Mucosa of rectum (tissue), 2 donors: ENCODE results near the gene NDUFAF8.

Experiments used
- H3K27ac ChIP-seq, 2 donors: one replicate each; pipeline ENCODE4 v1.7.0; 2013; ENCODE audit warnings: inconsistent platforms in 2 of 2, low read depth in 2 of 2, low read length in 2 of 2
- H3K27me3 ChIP-seq, 2 donors: one replicate each; pipeline ENCODE4 v1.7.0; 2013; ENCODE audit warnings: low read length in 2 of 2; ENCODE audit not compliant: control insufficient read depth in 2 of 2, insufficient read depth in 2 of 2
- H3K36me3 ChIP-seq, 2 donors: one replicate each; pipeline ENCODE4 v1.7.0; 2013; ENCODE audit warnings: low read length in 2 of 2; ENCODE audit not compliant: control insufficient read depth in 2 of 2, insufficient read depth in 2 of 2
- H3K4me1 ChIP-seq, 2 donors: one replicate each; pipeline ENCODE4 v1.7.0; 2013; ENCODE audit warnings: low read length in 2 of 2, mild to moderate bottlenecking in 1 of 2; ENCODE audit not compliant: control insufficient read depth in 2 of 2, insufficient read depth in 2 of 2
- H3K4me3 ChIP-seq, 2 donors: one replicate each; pipeline ENCODE4 v1.7.0; 2013; ENCODE audit warnings: low read length in 2 of 2
- H3K9ac ChIP-seq, 2 donors: one replicate each; pipeline ENCODE4 v1.7.0; 2013; ENCODE audit warnings: low read length in 2 of 2, low read depth in 1 of 2, mild to moderate bottlenecking in 1 of 2
- H3K9me3 ChIP-seq, 2 donors: one replicate each; pipeline ENCODE4 v1.7.0; 2013; ENCODE audit warnings: low read length in 2 of 2; ENCODE audit not compliant: control insufficient read depth in 2 of 2
- donor health status: healthy.
- donor health status: Normal muscosa, but diverticular disease.

The NDUFAF8 gene

GRCh38 chr17:81232616-81233241, 6.4 kb upstream of the NDUFAF8 start:
- peaks cover 18 to 34% of the 10 kb centered on the region in 2 donors for H3K36me3 ChIP-seq
- H3K27ac ChIP-seq, result no peak overlapping the region
- H3K4me1 ChIP-seq, result peaks cover 5 to 7% of the 10 kb centered on the region in 2 donors

GRCh38 chr17:81233316-81233715, 5.8 kb upstream of the NDUFAF8 start:
- peaks cover 18 to 34% of the 10 kb centered on the region in 2 donors for H3K36me3 ChIP-seq

More at GRCh38 chr17:81232616-81233241, 6.4 kb upstream of the NDUFAF8 start:
- H3K9ac ChIP-seq, result no peak overlapping the region
- no peaks in the 10 kb centered on the region for H3K9me3 ChIP-seq
- no peak overlapping the region for H3K4me3 ChIP-seq
- H3K27me3 ChIP-seq, result no peaks in the 10 kb centered on the region

GRCh38 chr17:81233811-81234505, 5.2 kb upstream of the NDUFAF8 start:
- H3K27ac ChIP-seq, result no peak overlapping the region
- no peaks in the 10 kb centered on the region for H3K9me3 ChIP-seq
- H3K9ac ChIP-seq, result no peak overlapping the region
- no peaks in the 10 kb centered on the region for H3K27me3 ChIP-seq
- peaks cover 9 to 10% of the 10 kb centered on the region in 2 donors for H3K4me1 ChIP-seq
- no peak overlapping the region for H3K4me3 ChIP-seq
- H3K36me3 ChIP-seq, result peaks cover 18 to 34% of the 10 kb centered on the region in 2 donors

More at GRCh38 chr17:81233316-81233715, 5.8 kb upstream of the NDUFAF8 start:
- Histone ChIP-seq H3K9ac (no peak overlapping the region), H3K27ac (no peak overlapping the region), H3K4me3 (no peak overlapping the region), H3K4me1 (peaks cover 10 to 11% of the 10 kb centered on the region in 2 donors), H3K9me3 (no peaks in the 10 kb centered on the region), H3K27me3 (no peaks in the 10 kb centered on the region)

GRCh38 chr17:81234506-81234855, 4.6 kb upstream of the NDUFAF8 start:
- Histone ChIP-seq H3K9me3 (no peaks in the 10 kb centered on the region), H3K9ac (no peak overlapping the region), H3K27ac (no peak overlapping the region), H3K4me1 (peaks cover 9 to 10% of the 10 kb centered on the region in 2 donors), H3K36me3 (peaks cover 16 to 34% of the 10 kb centered on the region in 2 donors), H3K27me3 (no peaks in the 10 kb centered on the region), H3K4me3 (no peak overlapping the region)

GRCh38 chr17:81234940-81235821, 3.9 kb upstream of the NDUFAF8 start:
- H3K9ac ChIP-seq, result no peak overlapping the region
- peaks cover 10 to 27% of the 10 kb centered on the region in 2 donors for H3K36me3 ChIP-seq
- H3K27ac ChIP-seq, result no peak overlapping the region
- H3K4me3 ChIP-seq, result no peak overlapping the region
- no peaks in the 10 kb centered on the region for H3K9me3 ChIP-seq
- H3K4me1 ChIP-seq, result peaks cover 14% of the 10 kb centered on the region in 2 donors
- H3K27me3 ChIP-seq, result no peaks in the 10 kb centered on the region

- H3K36me3 ChIP-seq, result peaks cover 7 to 19% of the 10 kb centered on the region in 2 donors
Measured at GRCh38 chr17:81235822-81236740, 3.0 kb upstream of the NDUFAF8 start.

GRCh38 chr17:81236784-81237183, 2.3 kb upstream of the NDUFAF8 start:
- H3K4me1 ChIP-seq, result peaks cover 15 to 16% of the 10 kb centered on the region in 2 donors

More at GRCh38 chr17:81235822-81236740, 3.0 kb upstream of the NDUFAF8 start:
- no peaks in the 10 kb centered on the region for H3K27me3 ChIP-seq
- no peak overlapping the region for H3K4me3 ChIP-seq
- no peak overlapping the region for H3K27ac ChIP-seq
- H3K9me3 ChIP-seq, result no peaks in the 10 kb centered on the region
- no peak overlapping the region for H3K9ac ChIP-seq
- peaks cover 15 to 16% of the 10 kb centered on the region in 2 donors for H3K4me1 ChIP-seq

GRCh38 chr17:81237591-81238489, 1.3 kb upstream of the NDUFAF8 start:
- Histone ChIP-seq H3K4me1 (peaks cover 15 to 16% of the 10 kb centered on the region in 2 donors), H3K4me3 (peak overlapping the region; percentile 87 to 89), H3K9ac (peak overlapping the region; percentile 70 to 74), H3K36me3 (peaks cover 0 to 16% of the 10 kb centered on the region in 2 donors), H3K27me3 (no peaks in the 10 kb centered on the region), H3K27ac (no peak overlapping the region), H3K9me3 (no peaks in the 10 kb centered on the region)

More at GRCh38 chr17:81236784-81237183, 2.3 kb upstream of the NDUFAF8 start:
- H3K27me3 ChIP-seq, result no peaks in the 10 kb centered on the region
- H3K27ac ChIP-seq, result no peak overlapping the region
- H3K36me3 ChIP-seq, result peaks cover 0 to 19% of the 10 kb centered on the region in 2 donors
- no peaks in the 10 kb centered on the region for H3K9me3 ChIP-seq
- no peak overlapping the region for H3K9ac ChIP-seq
- H3K4me3 ChIP-seq, result no peak overlapping the region
